K562 (cell line): ENCODE measurements around the gene EOLA1. TPM values are rescaled to one million over a fixed set of nuclear protein-coding genes. Genes with fewer than 3 reads are reported as not detected.

Experiments
- HDAC2 ChIP-seq: fragments of 450-650 bp; IDR thresholded peaks from 2 replicates; pipeline ENCODE4 v1.6.1; 2016; ENCODE audit warnings: mild to moderate bottlenecking
- PHTF2 ChIP-seq: fragments of 250-450 bp; sonication (Bioruptor Pico); IDR thresholded peaks from 2 replicates; pipeline ENCODE4 v1.5.0; 2021; ENCODE audit warnings: mild to moderate bottlenecking
- ZBTB1 ChIP-seq: sonication (generic); formaldehyde crosslinking; IDR thresholded peaks from 2 replicates; pipeline ENCODE4 v1.8.1; 2023; ENCODE audit warnings: missing genetic modification reagents, low read depth, mild to moderate bottlenecking, borderline replicate concordance
- ZBTB40 ChIP-seq, 2 experiments: fragments of 450-650 bp in 1 of 2; sonication (generic) in 1 of 2; formaldehyde crosslinking in 1 of 2; IDR thresholded peaks; 2 replicates each; pipeline versions ENCODE4 v1.7.1 to v1.9.0; 2016 to 2022; ENCODE audit warnings: inconsistent platforms in 1 of 2, mild to moderate bottlenecking in 1 of 2, missing genetic modification reagents in 1 of 2
- ZNF174 ChIP-seq: fragments of 250-450 bp; sonication (Bioruptor Pico); IDR thresholded peaks from 2 replicates; pipeline ENCODE4 v1.4.0; 2020; ENCODE audit warnings: mild to moderate bottlenecking
- ZNF407 ChIP-seq: fragments of 450-650 bp; IDR thresholded peaks from 2 replicates; pipeline ENCODE4 v1.6.1; 2016; ENCODE audit warnings: low read depth
- ZNF445 ChIP-seq: fragments of 250-450 bp; sonication (Bioruptor Pico); IDR thresholded peaks from 2 replicates; pipeline ENCODE4 v1.4.0; 2020; ENCODE audit warnings: low read depth, mild to moderate bottlenecking, moderate library complexity
- polyA plus RNA-seq, 8 experiments: library from polyadenylated mRNA; depleted of rRNA in 4 of 8; stranded (reverse) in 5 of 8; unstranded in 3 of 8; fragments of >200 nt; fragmentation: Nextera tagmentation in 2 of 8; fragmentation: Illumina TruSeq in 1 of 8; extraction: Ambion mirVana in 2 of 8; extraction: Trizol in 1 of 8; gene quantifications; 2 replicates each; pipeline versions ENCODE4 v1.2.1 to v1.2.3, GENCODE V29; 2011 to 2014; ENCODE audit warnings: inconsistent platforms in 1 of 8, missing spikeins in 1 of 8
- total RNA-seq, 7 experiments: library from RNA; depleted of rRNA in 6 of 7; stranded (reverse); fragments of >200 nt in 6 of 7; fragmentation: Illumina TruSeq in 2 of 7; extraction: Trizol in 2 of 7; gene quantifications; 2 replicates each; pipeline versions ENCODE4 v1.2.1 to v1.2.3, GENCODE V29; 2011 to 2021; ENCODE audit warnings: low replicate concordance in 1 of 7
- TF ChIP-seq, protein P1 (sequence below): fragments of 450-650 bp; IDR thresholded peaks from 2 replicates; pipeline ENCODE4 v1.7.1; 2018; ENCODE audit warnings: mild to moderate bottlenecking, low read depth; ENCODE audit not compliant: partially characterized antibody

The EOLA1 gene
- total and polyA plus RNA-seq, 9 of the 15 experiments (the other 6 are each of a cell fraction or from before 2014, with no cell fraction given) = 6.3 to 32.9 (median 18.2) TPM

DNA sequence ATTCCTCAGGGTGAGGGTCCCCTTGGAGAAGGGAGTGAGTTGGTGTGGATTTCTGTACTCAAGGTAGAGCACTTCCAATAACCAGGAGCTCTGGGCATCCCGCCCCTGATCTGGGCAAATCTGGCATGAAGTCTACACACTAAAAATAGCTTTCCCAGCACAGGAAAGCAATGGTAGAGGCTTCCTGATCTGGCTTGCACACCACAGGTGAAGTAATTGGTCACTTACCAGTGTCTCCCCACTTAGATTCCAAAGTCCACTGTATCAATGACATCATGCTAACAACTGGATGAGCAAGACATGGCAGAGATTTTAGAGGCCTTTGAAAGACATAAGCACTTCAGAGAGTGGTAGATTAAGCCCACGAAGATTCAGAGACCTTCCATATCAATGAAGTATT, 17.9 kb upstream of the EOLA1 start (continued):
- TF ChIP-seq, protein P1, sequence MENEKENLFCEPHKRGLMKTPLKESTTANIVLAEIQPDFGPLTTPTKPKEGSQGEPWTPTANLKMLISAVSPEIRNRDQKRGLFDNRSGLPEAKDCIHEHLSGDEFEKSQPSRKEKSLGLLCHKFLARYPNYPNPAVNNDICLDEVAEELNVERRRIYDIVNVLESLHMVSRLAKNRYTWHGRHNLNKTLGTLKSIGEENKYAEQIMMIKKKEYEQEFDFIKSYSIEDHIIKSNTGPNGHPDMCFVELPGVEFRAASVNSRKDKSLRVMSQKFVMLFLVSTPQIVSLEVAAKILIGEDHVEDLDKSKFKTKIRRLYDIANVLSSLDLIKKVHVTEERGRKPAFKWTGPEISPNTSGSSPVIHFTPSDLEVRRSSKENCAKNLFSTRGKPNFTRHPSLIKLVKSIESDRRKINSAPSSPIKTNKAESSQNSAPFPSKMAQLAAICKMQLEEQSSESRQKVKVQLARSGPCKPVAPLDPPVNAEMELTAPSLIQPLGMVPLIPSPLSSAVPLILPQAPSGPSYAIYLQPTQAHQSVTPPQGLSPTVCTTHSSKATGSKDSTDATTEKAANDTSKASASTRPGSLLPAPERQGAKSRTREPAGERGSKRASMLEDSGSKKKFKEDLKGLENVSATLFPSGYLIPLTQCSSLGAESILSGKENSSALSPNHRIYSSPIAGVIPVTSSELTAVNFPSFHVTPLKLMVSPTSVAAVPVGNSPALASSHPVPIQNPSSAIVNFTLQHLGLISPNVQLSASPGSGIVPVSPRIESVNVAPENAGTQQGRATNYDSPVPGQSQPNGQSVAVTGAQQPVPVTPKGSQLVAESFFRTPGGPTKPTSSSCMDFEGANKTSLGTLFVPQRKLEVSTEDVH = no peak
- TF ChIP-seq PHTF2 (CRISPR knock-in tag) = no peak
- TF ChIP-seq ZBTB40 (IDR thresholded peaks at IDR 0.05) = no peak
- TF ChIP-seq ZBTB40 (CRISPR knock-in tag; IDR thresholded peaks at IDR 0.05) = no peak
- TF ChIP-seq ZBTB1 (CRISPR knock-in tag) = no peak
- no peak for TF ChIP-seq ZNF407
- no peak for TF ChIP-seq ZNF445 (CRISPR knock-in tag)
- TF ChIP-seq ZNF174 (CRISPR knock-in tag) = no peak
- no peak for TF ChIP-seq HDAC2
